Mononuclear cell (primary cell): Measurements from ENCODE around the gene CAST. TPM values are rescaled to one million over a fixed set of nuclear protein-coding genes. Genes with fewer than 3 reads are reported as not detected.

Source experiments
- H3K27me3 ChIP-seq: 2 replicates; pipeline ENCODE4 v1.6.0; 2011; ENCODE audit warnings: low read length, control low read depth; ENCODE audit not compliant: insufficient read depth
- H3K4me1 ChIP-seq: 2 replicates; pipeline ENCODE4 v1.5.1; 2011; ENCODE audit warnings: mild to moderate bottlenecking, low read length, control low read depth; ENCODE audit not compliant: insufficient read depth
- H3K4me3 ChIP-seq: 2 replicates; pipeline ENCODE4 v1.5.1; 2011; ENCODE audit warnings: mild to moderate bottlenecking, low read length, moderate library complexity
- H3K9me3 ChIP-seq: 2 replicates; pipeline ENCODE4 v1.5.1; 2011; ENCODE audit warnings: low read depth, mild to moderate bottlenecking, control low read depth, low read length
- total RNA-seq: library from RNA; depleted of rRNA; stranded (reverse); fragments of >200 nt; gene quantifications from one replicate; pipeline ENCODE4 v1.2.3, GENCODE V29; 2012

CAST gene
- total RNA-seq, 1 donor = 276 TPM

DNA sequence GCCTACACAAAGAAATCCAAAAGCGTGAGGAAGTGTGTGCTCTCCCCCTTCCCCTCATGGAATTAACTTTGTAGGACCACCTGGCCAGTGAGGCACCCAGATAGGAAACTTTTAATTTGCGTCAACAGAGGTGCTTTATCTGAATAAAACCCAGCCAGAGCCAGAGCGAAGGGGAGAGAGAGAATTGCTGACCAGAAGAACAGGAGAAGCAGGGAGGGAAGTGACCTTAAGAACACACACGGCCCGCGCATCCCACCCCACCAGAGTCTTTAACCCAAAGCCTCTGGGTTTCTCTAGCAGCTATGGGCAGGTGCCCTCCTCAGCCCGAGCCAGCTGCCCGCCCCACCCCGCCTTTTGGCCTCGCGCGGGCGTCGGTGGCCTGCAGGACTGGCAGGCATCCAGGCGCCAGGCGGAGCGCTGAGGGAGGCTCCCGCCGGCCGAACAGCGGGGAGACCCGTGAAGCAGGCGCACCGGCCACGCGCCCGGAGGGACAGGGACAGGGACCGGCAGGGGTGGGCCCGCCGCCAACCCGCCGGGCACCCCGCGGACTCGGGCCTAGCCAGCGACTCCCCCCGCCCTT is 145.0 kb downstream of the CAST start:
- Histone ChIP-seq H3K9me3 (no peaks in the 10 kb centered on the region), H3K27me3 (no peaks in the 10 kb centered on the region), H3K4me3 (peak overlapping the region; percentile 74), H3K4me1 (peaks cover 50% of the 10 kb centered on the region)

DNA sequence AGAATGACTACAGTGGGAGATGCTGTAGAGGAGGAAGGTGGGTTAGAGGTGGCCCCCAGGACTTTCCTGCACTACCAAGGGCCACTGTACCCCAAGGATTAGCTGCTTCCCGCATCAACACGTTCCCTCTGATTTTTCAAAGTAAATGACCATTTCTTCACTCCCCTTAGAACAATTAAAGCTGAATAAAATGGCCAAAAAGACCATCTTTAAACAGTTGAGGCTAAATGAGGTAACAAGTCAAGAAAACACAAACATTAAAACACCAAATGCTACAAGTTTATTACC is 146.3 kb downstream of the CAST start:
- H3K4me1 ChIP-seq = peaks cover 42% of the 10 kb centered on the region
- H3K27me3 ChIP-seq = no peaks in the 10 kb centered on the region
- no peaks in the 10 kb centered on the region for H3K9me3 ChIP-seq
- H3K4me3 ChIP-seq = peak overlapping the region; percentile 74

- peaks cover 40% of the 10 kb centered on the region for H3K4me1 ChIP-seq
- no peak overlapping the region for H3K4me3 ChIP-seq
- H3K9me3 ChIP-seq = no peaks in the 10 kb centered on the region
- no peaks in the 10 kb centered on the region for H3K27me3 ChIP-seq
Observed at GRCh38 chr5:96808868-96809558, 146.8 kb downstream of the CAST start.

GRCh38 chr5:96809921-96810320 is 147.7 kb downstream of the CAST start:
- Histone ChIP-seq H3K4me3 (no peak overlapping the region), H3K4me1 (peaks cover 31% of the 10 kb centered on the region), H3K27me3 (no peaks in the 10 kb centered on the region)

DNA sequence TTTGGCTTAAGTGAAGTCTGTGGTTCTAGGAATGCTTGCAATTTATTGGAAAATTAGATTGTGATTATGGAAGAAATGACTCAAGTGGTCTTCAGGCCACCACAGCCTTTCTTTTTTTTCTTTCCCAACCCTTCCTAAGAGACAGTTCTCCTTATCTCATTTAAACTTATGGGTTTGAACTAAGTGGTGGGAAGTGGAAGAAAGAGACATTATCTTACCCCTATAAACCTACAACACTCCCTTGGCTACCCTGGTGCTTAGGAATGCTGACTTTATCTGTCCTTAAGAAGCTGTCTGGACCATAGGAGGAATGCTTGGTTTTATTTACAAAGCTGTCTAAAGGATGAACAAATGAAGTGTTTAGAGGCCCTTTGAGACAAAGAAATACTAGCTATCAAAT is 150.7 kb downstream of the CAST start:
- Histone ChIP-seq H3K4me3 (no peak overlapping the region), H3K4me1 (peaks cover 36% of the 10 kb centered on the region), H3K27me3 (no peaks in the 10 kb centered on the region), H3K9me3 (no peaks in the 10 kb centered on the region)

More at GRCh38 chr5:96809921-96810320, 147.7 kb downstream of the CAST start:
- H3K9me3 ChIP-seq = no peaks in the 10 kb centered on the region

DNA sequence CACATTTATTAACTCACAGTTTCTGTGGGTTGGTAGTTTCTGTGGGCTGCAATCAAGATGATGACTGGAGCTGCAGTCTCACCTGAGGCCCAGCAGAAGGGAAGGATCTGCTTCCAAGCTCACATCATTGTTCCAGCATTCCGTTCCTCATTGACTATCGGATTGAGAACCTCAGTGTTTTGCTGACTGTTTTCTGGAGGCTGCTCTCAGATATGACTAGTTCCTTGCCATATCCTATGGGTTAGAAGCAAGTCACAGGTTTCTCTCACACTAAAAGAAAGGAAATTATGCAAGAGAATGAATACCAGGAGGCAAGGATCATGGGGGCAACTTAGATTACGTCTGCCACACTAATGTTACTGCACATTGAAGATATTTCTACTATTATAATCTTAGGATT is 151.9 kb downstream of the CAST start:
- Histone ChIP-seq H3K4me1 (peaks cover 33% of the 10 kb centered on the region), H3K4me3 (no peak overlapping the region), H3K27me3 (no peaks in the 10 kb centered on the region), H3K9me3 (no peaks in the 10 kb centered on the region)

- H3K9me3 ChIP-seq = no peaks in the 10 kb centered on the region
- peak overlapping the region; percentile 7 for H3K4me3 ChIP-seq
- H3K4me1 ChIP-seq = peaks cover 38% of the 10 kb centered on the region
- no peaks in the 10 kb centered on the region for H3K27me3 ChIP-seq
Observed at GRCh38 chr5:96816411-96816939, 154.3 kb downstream of the CAST start.

DNA sequence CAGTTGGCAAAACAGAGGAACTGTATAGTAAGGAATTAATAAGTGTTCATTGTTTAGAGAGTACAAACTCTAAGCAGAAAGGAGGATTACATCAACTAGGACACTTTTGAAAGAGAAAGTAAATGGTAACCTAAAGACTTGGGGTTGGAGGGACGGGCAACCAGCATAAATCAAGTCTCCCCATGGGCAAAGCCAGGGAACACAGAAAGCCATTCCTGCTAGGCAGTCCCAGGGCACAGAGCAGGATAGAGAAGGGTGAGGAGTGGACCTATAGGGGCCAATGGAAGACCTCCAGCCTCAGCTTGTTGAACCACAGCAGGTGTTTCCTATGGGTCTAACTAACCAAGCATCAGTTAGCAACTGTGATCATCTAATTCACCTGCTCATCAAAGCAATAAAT is 154.8 kb downstream of the CAST start:
- peak overlapping the region; percentile 7 for H3K4me3 ChIP-seq
- no peaks in the 10 kb centered on the region for H3K9me3 ChIP-seq
- H3K27me3 ChIP-seq = no peaks in the 10 kb centered on the region
- peaks cover 43% of the 10 kb centered on the region for H3K4me1 ChIP-seq

GRCh38 chr5:96817506-96817905 is 155.3 kb downstream of the CAST start:
- peaks cover 49% of the 10 kb centered on the region for H3K4me1 ChIP-seq
- no peaks in the 10 kb centered on the region for H3K27me3 ChIP-seq
- no peak overlapping the region for H3K4me3 ChIP-seq
- H3K9me3 ChIP-seq = no peaks in the 10 kb centered on the region

DNA sequence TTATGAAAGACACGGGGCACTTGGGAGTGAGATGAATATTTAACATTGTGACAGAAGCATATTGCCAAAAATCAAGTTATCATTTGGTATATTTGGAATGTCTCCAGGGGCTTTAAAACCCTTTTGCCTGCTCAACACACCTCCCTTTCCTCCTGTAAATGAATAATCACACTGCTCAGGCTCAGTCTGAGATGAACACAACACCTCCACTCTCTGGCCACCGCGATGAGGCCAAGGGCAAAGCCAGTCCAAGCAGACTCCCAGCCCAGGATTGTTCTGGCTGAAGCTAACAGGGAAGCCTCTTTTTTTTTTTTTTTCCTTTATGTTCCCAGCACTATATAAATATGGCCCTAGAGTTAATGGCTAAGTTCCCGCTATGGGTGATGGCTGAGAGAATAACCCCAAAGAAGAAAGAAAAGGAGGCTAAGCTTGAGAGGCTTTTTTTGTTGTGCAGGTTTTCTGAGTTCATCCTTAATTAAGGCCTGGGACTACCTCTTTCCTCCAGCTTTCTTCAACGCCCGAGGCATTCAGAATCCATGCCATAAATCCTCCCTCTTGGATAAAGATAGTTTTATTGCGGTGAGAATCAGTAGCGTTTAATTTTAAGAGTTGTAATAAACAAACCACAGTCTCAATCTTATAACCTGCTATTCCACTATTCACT is 156.1 kb downstream of the CAST start:
- Histone ChIP-seq H3K9me3 (no peaks in the 10 kb centered on the region), H3K4me1 (peaks cover 50% of the 10 kb centered on the region), H3K27me3 (no peaks in the 10 kb centered on the region), H3K4me3 (no peak overlapping the region)

GRCh38 chr5:96819806-96820205 is 157.6 kb downstream of the CAST start:
- no peaks in the 10 kb centered on the region for H3K9me3 ChIP-seq
- H3K27me3 ChIP-seq = no peaks in the 10 kb centered on the region
- H3K4me1 ChIP-seq = peaks cover 50% of the 10 kb centered on the region
- H3K4me3 ChIP-seq = no peak overlapping the region

GRCh38 chr5:96821260-96821916 is 159.2 kb downstream of the CAST start:
- Histone ChIP-seq H3K9me3 (no peaks in the 10 kb centered on the region), H3K4me3 (no peak overlapping the region), H3K27me3 (no peaks in the 10 kb centered on the region), H3K4me1 (peaks cover 38% of the 10 kb centered on the region)

- Histone ChIP-seq H3K9me3 (no peaks in the 10 kb centered on the region), H3K4me1 (peaks cover 23% of the 10 kb centered on the region), H3K27me3 (no peaks in the 10 kb centered on the region), H3K4me3 (no peak overlapping the region)
Observed at GRCh38 chr5:96822686-96823459, 160.7 kb downstream of the CAST start.

DNA sequence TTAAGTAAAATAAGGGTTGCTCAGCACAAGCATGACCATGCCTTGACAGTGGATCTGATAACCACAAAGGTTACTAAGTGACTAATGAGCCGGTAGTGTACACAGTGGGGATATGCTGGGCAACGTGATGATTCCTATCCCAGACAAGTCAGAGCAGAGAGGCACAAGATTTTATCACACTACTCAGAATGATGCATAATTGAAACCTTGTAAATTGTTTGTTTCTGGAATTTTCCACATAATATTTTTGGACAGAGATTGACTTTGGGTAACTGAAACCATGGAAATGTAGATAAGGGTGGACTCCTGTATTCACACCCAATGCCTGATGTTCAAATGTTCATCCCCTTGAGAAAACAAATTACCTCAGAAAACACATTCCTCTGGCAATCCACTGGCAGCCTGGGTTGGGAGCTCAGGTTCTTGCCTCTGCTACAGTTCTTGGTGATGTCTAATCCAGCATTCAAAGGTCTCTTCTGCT is 161.8 kb downstream of the CAST start:
- Histone ChIP-seq H3K27me3 (no peaks in the 10 kb centered on the region), H3K9me3 (no peaks in the 10 kb centered on the region), H3K4me3 (no peak overlapping the region), H3K4me1 (peaks cover 18% of the 10 kb centered on the region)
